ENCODE results near the gene DLEC1. TPM values are rescaled to one million over a fixed set of nuclear protein-coding genes. Genes with fewer than 3 reads are reported as not detected.

DLEC1 gene
- total RNA-seq = under 0.01 and 0.49 TPM in 2 replicates

DNA sequence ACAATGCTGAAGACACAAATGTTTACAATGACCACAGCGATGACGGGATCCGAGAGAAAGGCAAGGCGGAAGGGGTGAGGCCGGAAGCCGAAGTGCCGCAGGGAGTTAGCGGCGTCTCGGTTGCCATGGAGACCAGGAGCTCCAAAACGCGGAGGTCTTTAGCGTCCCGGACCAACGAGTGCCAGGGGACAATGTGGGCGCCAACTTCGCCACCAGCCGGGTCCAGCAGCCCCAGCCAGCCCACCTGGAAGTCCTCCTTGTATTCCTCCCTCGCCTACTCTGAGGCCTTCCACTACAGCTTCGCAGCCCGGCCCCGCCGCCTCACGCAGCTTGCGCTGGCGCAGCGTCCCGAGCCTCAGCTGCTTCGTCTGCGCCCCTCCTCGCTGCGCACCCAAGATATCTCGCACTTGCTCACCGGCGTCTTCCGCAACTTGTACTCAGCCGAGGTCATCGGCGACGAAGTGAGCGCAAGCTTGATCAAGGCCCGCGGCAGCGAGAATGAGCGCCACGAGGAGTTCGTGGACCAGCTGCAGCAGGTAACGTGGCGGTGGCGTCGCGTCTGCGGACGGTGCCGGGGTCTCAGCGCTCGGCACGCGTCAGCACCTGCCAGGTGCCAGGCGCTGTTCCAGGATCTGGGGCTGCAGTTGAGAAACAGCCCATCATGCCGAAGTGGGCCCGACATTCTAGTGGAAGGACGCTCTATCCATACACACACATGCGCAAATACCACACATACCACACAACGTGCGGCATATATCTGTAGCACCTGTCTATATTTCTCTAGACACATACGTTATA lies at the start of gene DLEC1:
TSS of gene DLEC1 (plus strand) at position 108 of the 798 bp plus-strand sequence. CDS start at position 126, 18 bp downstream.

GRCh38 chr3:37990527-37990926 lies 48.5 kb upstream of the DLEC1 start, which contains the start of gene VILL:
Gene VILL, plus strand, starts transcription at chr3:37990786. Its CDS starts 2,887 bp downstream, at chr3:37993673.

DNA sequence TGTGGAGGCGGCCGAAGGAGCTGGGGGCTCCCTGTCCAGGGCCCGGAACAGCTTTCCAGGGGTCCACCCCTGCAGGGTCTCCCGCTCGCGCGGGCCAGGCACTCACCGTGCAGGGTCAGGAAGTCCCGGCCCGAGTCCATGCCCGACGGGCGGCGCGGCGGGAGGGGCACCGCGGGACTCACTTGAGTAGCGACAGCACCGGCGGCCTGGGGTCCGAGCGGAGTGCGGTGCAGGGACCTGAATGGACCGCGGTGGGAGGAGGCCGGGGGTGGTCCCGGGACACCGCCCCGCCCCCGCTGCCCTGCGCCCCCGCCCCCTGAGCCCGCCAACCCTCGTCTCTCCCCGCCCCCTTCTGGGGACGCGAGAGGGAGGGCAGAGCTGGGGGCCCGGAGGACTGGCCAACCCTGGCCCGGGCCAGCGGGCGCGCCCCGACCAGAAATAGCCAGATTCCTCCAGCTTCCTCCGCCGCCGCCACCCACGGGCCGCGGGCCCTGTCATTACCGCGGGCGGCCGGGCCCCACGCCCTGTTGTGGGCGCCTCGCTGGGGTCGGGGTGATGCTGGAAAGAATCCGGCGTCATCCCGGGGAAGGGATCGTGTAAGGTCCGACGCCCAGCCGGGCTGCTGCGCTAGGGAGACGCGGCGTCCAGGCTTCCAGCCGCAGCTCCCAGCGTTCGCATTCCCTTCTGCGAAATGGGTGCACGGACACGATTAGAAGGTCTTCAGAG lies 9.4 kb upstream of the DLEC1 start, which contains the start of gene PLCD1:
TSS of gene PLCD1 (minus strand) at position 243 of the 726 bp plus-strand sequence. CDS start at position 140, 103 bp downstream.

DNA sequence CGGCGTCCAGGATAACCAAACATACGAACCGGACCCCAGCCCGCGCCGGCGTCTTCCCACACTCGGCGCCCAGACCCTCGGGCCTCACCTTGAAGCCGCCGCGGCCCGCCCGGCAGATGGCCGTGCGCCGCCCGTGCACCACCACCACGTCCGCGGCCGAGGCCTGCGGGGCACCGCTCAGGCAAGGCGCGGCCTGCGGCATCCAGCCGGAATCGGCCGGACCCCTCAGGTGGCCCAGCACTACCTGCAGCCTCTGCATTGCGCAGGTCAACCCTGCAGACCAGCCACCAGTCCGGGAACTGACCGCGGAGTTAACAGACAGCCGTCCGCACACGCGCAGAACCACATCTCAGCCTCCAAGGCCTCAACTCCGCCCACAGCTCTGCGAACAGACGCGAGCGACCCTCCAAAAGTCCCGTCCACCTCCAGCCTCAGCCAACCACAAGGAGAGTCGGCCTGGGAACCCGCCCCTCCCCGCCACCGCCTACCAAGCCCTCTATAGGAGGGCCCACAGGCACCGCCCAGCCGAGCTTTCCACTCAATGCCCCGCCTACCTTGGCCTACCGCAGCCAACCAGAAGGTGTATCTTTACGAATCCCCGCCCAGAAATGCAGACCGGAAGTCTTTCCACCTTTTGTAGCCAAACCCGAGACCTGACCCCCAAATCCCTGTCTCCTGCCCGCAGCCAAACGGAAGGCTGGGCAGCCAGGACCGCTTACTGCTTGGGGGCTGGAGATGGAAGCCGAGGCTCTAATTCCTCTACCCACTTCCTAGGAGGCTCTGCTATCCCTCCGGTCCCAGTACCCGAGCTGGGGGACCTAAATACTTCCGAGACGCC lies 98.0 kb downstream of the DLEC1 start, which contains the start of gene ACAA1:
TSS of gene ACAA1 (minus strand) at position 351 of the 838 bp plus-strand sequence. CDS start at position 259, 92 bp downstream.

DNA sequence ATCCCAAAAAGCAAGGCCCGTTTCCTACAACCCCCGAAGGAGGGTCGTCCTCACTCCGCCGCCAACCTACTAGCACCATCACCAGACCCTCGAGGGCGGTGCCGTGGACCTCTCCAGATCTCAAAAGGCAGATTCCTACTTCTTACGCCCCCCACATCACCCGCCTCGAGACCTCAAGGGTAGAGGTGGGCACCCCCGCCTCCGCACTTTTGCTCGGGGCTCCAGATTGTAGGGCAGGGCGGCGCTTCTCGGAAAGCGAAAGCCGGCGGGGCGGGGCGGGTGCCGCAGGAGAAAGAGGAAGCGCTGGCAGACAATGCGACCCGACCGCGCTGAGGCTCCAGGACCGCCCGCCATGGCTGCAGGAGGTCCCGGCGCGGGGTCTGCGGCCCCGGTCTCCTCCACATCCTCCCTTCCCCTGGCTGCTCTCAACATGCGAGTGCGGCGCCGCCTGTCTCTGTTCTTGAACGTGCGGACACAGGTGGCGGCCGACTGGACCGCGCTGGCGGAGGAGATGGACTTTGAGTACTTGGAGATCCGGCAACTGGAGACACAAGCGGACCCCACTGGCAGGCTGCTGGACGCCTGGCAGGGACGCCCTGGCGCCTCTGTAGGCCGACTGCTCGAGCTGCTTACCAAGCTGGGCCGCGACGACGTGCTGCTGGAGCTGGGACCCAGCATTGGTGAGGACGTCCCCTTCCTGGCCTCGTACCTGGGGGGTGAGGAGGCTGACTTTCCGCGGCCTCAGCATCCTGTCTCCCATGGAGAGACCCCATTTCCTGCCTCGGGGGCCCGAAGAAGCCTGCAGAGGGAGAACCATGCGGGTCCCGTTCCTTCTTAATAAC lies 99.6 kb downstream of the DLEC1 start, which contains the start of gene MYD88:
TSS of gene MYD88 (plus strand) at position 313 of the 842 bp plus-strand sequence. CDS start at position 353, 40 bp downstream.

GRCh38 chr3:38164952-38165721 lies 126.1 kb downstream of the DLEC1 start, which contains the start of gene OXSR1:
Gene OXSR1, plus strand, starts transcription at chr3:38165537. Its CDS starts 340 bp downstream, at chr3:38165877.

Other genes with a start within 250 kb of the DLEC1 start
- gene CTDSPL, start 177.3 kb upstream of the DLEC1 start, total RNA-seq = 37.4 and 40.3 TPM in 2 replicates
- gene VILL, start 48.4 kb upstream of the DLEC1 start, total RNA-seq = 5.8 and 8.7 TPM in 2 replicates
- 30.1 and 41.8 TPM in 2 replicates for gene PLCD1, start 9.6 kb upstream of the DLEC1 start, total RNA-seq
- gene ACAA1, start 97.9 kb downstream of the DLEC1 start, total RNA-seq = 34.8 and 39.5 TPM in 2 replicates
- gene MYD88, start 99.5 kb downstream of the DLEC1 start, total RNA-seq = 23.0 and 29.2 TPM in 2 replicates
- 30.0 and 40.3 TPM in 2 replicates for gene OXSR1, start 126.3 kb downstream of the DLEC1 start, total RNA-seq
- gene SLC22A13, start 226.6 kb downstream of the DLEC1 start, total RNA-seq = not detected in 2 replicates
- not detected in 2 replicates for gene SLC22A14, start 243.1 kb downstream of the DLEC1 start, total RNA-seq